HG03565 (cell line): ENCODE measurements around the gene SLC22A12.
"Not testable (repeated sequence)": the region's sequence is repeated elsewhere in the genome, so short reads cannot be mapped to it uniquely, and the experiment has no call there.

Source experiments
- ATAC-seq: cut with Tn5 transposase; IDR thresholded peaks from one replicate; pipeline ENCODE4 v1.9.1; 2021; ENCODE audit warnings: mild to moderate bottlenecking, moderate library complexity; ENCODE audit not compliant: unreplicated experiment

Gene SLC22A12

DNA sequence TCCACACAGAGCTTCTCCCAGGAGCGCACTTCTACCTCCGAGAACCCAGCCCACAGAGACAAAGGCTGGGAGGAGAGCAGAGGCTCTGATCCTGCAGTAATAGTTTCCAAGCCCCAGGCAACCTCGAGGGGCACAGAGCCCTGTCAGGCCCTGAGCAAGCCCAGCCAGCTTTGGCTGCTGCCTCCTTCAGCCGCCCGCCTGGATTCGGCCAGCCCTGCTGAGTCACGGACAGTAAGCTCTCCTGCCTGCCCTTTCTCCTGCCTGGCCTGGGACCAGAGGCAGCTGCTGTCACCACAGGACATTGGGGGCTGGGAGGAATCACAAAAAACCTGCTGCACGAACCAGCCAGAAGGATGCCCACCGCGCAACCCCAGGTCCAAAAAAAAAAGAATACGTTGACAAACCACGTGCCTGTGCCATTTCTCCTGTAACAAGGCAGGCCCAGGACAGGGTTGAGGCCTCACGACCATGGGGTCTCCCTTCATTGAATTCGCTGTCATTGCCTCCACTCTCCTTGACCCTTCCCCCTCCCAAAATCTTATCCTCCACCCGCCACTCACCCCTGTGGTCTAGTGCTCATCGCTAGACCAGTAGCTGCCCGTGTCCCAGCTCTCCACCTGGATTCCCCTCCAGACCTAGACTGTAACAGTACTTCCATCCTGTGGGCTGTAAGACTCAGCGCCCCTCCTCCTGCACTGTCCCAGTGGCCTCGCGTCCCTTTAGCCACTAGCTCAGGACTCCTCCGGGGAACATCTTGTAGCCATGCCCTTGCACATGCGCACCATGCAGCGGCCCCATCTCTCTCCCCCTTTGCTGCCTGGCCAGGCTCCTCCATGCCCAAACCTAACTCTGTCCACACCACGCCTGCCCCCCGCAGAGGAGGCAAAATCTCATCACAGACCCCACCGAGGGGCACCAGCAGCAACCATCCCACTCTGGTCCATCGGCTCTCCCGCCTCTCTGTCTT lies 7.4 kb upstream of the SLC22A12 start:
- no peak for ATAC-seq

DNA sequence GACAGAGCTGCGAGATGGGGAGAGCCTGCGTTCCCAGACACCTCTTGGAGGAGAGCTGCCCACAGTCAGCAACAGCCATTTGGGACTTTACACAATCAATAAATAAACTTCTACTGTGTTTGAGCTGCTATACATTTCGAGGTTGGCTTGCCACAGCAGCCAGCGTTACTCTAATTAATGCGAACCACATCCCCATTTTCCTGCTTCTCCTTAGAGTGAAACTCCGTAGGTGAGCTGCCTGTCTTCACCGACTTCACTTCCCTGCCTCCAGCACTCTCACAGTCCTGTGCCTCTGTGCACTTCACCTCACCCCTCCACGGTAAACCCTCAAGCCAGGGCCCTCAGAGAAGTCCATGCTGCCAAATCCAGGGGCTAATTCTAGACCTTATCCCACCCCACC lies 5.9 kb upstream of the SLC22A12 start:
- ATAC-seq: no peak

DNA sequence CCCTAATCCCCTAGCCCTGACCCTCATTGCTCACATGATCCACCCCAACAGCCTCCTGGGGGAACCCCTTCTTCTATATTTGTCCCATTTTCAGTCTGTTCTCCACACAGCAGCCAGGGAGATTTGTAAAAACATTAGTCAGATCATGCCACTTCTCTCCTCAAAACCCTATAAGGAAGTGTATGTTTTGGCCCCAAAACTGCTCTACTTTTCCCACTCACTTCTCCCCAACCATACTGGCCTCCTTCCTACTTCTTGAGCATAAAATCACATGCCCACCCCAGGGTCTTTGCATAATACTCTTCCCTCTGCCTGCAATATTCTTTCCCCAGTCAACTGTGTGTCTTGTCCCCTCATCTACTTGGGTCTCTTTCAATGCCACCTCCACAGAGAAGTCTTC lies 4.7 kb upstream of the SLC22A12 start:
- no peak for ATAC-seq

DNA sequence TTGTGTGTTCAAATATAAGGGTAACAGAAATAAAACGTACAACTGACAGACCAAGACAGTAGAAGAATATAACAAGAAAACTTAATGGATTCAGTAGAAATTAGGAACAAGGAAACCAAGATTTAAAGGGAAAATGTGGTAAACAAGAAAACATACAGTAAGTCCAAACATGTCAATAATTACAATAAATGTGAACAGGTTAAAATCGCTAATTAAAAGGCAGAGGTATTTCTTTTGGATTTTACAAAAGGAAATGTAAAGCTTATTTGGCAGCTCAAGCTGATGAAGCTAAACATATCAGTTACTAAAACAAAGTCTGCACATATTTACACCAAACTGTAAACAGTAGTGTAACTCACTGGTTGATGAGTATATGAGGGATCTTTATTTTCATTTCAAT lies 2.3 kb upstream of the SLC22A12 start:
- no peak for ATAC-seq

DNA sequence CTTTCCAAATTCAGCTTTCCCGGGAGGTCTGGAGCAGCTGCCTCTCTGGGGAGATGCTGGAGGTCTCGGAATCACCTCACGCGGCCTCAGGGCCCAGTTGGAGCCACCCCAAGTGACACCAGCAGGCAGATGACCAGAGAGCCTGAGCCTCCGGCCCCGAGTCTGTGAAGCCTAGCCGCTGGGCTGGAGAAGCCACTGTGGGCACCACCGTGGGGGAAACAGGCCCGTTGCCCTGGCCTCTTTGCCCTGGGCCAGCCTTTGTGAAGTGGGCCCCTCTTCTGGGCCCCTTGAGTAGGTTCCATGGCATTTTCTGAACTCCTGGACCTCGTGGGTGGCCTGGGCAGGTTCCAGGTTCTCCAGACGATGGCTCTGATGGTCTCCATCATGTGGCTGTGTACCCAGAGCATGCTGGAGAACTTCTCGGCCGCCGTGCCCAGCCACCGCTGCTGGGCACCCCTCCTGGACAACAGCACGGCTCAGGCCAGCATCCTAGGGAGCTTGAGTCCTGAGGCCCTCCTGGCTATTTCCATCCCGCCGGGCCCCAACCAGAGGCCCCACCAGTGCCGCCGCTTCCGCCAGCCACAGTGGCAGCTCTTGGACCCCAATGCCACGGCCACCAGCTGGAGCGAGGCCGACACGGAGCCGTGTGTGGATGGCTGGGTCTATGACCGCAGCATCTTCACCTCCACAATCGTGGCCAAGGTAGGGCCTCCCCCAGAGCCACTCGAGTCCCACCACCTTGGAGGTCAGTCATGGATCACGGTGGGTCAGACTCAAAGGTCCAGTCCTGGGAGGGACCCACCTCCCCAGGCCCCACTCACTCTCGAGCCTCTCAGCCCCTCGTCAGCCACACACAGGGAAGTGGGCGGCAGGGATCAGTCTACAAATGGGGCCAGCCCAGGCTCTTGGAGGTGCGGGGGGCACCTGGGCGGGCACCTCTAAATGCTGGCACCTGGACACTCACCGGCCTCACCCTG lies 525 bp downstream of the SLC22A12 start:
- no peak for ATAC-seq

DNA sequence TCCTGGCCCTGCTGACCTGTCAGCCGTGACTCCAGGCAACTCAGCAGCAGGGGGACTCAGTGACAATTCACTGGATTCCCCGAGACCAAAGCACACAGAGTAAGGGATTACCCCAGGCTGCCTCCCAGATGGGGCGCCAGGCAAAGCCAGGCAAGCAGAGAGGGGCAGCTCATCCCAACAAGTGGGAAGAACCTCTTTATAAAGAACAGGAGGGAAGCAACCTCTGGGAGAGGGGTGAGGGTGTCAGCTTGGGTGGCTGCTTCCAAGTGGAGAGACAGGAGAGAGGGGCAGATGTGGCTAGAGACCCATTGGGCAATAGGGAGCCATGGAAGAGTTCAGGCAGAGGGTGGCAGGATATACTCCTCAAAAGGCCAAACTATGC lies 1.2 kb downstream of the SLC22A12 start:
- ATAC-seq: no peak

DNA sequence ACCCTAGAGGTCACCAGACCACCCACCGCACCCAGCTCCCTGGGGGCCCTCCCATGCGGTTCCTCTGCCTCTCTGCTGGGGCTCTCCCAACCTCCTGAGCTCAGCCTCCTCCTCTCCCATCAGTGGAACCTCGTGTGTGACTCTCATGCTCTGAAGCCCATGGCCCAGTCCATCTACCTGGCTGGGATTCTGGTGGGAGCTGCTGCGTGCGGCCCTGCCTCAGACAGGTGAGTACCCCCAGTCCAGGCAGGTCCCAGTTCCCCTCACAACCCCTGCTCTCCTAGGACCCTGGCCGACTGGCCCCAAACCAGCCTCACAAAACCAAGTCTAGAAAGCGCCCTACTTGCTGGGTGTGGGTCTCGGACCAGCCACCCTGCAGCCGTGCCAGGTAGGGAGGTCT lies 1.6 kb downstream of the SLC22A12 start:
- no peak for ATAC-seq

DNA sequence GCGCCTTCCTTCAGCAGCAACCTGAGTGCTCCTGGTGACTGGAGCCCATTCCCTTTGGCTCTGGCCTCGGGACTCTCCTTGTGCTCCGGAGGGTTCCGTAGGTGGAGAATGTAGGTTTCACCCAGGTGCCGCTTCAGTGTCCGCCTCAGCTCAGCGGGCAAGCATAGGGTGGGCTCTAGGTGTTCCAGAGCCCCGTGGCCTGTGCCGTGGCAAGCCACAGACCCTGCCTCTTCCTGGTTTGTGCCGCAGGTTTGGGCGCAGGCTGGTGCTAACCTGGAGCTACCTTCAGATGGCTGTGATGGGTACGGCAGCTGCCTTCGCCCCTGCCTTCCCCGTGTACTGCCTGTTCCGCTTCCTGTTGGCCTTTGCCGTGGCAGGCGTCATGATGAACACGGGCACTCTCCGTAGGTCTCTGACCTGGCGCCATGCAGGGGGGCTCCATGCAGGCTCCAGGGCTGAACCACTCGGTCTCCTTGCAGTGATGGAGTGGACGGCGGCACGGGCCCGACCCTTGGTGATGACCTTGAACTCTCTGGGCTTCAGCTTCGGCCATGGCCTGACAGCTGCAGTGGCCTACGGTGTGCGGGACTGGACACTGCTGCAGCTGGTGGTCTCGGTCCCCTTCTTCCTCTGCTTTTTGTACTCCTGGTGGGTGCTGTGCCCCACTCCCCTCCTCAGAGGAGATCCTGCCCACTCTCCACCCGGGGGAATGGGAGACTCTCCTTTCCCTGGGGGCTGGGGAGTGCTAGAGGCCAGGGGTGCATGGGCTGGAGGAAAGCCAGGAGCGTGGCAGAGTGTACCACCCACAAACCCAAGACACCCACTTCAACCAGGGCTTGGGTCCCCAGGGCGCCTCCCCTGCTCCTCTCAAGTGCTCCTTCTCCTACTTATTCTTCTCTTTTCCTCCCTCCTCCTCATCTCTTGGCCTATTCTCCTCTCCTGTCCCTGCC lies 2.4 kb downstream of the SLC22A12 start:
- no peak for ATAC-seq

DNA sequence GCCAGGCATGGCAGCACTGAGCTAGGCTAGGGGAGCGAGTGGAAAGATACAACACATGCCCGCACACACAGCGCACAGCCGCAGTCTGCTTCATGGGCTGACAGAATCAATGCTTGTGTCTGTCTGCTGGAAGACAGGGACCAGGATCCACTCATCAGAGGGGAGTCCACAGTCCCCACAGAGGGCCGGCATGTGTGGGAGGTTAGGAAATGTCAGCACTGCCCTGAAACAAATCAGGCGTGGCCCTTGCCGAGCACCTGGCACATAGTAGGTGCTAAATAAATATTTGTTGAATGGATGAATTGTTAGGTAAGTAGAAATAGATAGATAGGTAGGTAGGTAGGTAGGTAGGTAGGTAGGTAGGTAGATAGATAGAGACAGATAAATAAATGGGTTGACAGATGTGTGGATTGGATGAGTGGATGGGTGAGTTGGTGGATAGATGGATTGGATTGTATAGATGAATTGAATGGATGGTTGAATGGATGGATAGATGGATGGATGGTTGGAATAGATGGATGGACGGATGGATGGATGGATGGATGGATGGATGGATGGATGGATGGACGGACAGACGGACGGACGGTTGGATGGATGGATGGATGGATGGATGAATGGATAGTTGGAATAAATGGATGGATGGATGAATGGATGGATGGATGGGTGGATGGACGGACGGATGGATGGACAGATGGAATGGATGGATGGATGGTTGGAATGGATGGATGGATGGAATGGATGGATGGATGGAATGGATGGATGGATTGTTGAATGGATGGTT lies 3.3 kb downstream of the SLC22A12 start:
- ATAC-seq: no peak

DNA sequence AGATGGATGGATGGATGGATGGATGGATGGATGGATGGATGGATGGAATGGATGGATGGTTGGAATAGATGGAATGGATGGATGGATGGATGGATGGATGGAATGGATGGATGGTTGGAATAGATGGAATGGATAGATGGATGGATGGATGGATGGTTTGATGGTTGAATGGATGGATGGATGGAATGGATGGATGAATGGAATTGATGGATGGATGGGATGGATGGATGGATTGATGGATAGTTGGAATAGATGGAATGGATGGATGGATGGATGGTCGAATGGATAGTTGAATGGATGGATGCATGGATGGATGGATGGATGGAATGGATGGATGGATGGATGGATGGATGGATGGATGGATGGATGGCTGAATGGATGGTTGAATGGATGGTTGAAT lies 4.9 kb downstream of the SLC22A12 start:
- not testable (repeated sequence) for ATAC-seq

DNA sequence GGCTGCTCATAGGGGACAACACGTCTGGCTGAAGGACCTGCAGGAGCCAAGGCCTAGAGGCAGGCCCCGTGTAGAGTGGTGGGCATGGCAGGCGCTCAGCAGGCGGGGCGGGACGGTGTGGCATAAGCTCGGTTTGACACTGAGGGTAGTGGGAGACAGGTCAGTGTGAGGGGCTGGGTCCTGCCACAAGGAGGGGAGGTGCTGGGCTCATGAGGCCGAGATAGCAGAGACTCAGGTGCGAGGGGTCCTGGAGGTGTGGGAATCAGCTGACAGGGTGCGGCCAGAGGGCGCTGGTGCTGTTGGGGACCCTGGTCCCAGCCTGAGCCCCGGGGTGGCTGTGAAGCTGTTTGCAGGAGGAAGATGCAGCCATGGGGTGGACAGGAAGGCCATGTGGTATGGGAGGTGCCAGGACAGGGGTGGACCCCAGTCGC lies 6.7 kb downstream of the SLC22A12 start:
- no peak for ATAC-seq

DNA sequence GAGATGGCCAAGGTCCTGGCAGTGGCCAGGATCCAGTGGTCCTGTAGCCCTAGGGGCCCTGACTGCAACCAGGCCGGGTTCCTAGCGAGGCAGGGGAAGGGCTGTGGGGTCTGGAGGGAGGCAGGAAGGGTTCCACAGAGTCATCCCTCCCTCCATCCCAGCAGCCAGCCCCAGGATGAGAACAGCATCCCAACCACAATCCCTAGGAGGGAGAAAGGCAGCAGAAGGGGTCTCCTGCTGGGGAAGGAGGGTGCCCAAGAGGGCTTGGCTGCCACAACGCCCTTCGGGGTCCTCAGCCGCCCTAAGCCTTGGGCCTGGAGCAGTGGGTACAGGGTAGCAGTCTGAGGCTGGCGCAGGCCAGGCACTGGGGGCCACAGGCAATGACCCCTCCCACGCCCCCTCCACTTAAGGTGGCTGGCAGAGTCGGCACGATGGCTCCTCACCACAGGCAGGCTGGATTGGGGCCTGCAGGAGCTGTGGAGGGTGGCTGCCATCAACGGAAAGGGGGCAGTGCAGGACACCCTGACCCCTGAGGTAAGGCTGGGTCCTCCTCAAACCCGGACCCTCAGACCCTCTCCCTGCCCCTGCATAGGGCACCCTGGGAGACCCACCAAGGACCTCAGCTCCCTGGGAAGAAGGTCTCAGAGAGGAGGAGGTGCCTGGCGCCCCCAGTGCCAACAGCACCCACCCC lies 7.2 kb downstream of the SLC22A12 start:
- no peak for ATAC-seq

DNA sequence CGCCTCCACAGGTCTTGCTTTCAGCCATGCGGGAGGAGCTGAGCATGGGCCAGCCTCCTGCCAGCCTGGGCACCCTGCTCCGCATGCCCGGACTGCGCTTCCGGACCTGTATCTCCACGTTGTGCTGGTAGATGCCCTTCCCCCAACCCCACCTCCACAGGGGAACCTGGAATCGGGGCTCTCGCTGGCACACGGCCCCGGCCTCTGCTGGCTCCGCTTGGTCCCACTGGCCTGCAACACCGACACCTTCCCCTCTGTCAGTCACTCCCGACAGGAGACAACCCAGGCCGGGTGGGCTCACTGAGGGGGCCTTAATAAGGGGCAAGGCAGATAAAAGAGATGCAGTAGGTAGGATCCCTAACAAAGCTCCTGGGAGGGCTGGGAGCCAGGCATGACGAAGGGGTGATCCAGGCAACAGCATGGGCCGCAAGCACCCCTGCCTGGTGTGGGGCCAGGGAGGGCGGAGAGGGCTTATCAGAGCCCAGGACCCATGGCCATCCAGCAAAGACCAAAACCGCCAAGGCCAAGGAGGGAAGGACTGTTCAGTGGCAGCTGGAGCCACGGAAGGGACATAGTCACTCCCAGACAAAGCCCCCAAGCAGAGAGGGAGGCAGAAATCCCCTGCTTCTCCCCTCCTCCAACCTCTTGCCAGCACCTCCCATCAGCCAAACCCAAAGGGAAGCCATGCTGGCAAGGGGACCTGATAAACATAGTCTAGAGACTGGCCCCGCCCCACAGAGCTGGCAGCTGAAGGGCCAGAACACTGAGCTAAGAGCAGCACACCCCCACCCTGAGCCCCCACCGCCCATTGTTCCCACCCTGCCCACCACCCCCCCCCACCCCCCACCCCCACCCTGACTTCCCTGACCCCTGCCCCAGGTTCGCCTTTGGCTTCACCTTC lies 8.0 kb downstream of the SLC22A12 start:
- no peak for ATAC-seq

DNA sequence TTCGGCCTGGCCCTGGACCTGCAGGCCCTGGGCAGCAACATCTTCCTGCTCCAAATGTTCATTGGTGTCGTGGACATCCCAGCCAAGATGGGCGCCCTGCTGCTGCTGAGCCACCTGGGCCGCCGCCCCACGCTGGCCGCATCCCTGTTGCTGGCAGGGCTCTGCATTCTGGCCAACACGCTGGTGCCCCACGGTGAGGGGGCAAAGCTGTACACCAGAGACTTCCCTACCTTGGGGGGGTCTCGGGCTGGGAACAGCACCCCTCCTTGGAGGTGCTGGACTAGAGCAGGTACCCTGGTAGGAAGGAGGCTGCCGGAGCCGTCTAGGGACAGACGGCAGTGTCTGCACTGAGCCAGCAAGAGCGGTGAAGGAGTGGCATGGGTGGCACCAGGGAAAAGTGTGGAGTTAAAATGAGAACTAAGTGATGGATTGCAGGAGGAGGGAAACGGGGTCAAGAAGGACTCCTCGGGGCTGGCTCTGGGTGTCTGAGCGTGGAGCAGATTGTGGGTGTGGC lies 8.7 kb downstream of the SLC22A12 start:
- no peak for ATAC-seq

DNA sequence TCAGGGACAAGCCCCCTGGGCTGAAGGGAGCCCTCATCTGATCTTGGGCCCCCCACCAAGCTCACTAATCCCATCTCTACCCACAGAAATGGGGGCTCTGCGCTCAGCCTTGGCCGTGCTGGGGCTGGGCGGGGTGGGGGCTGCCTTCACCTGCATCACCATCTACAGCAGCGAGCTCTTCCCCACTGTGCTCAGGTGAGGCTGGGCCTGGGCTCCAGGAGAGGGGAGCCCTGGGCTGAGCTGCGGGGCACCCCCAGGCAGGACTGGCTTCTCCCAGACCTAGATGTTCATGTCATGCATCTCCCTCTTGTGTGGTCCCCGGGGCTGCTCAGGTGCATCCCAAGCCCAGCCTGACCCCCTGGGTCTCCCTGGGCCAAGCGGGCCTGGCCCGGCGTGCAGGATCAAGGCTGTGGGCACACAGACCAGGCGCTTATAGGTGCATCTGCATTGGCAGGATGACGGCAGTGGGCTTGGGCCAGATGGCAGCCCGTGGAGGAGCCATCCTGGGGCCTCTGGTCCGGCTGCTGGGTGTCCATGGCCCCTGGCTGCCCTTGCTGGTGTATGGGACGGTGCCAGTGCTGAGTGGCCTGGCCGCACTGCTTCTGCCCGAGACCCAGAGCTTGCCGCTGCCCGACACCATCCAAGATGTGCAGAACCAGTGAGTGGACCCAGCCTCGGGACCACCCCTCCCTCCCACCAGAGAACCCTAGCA lies 9.4 kb downstream of the SLC22A12 start:
- ATAC-seq: no peak

DNA sequence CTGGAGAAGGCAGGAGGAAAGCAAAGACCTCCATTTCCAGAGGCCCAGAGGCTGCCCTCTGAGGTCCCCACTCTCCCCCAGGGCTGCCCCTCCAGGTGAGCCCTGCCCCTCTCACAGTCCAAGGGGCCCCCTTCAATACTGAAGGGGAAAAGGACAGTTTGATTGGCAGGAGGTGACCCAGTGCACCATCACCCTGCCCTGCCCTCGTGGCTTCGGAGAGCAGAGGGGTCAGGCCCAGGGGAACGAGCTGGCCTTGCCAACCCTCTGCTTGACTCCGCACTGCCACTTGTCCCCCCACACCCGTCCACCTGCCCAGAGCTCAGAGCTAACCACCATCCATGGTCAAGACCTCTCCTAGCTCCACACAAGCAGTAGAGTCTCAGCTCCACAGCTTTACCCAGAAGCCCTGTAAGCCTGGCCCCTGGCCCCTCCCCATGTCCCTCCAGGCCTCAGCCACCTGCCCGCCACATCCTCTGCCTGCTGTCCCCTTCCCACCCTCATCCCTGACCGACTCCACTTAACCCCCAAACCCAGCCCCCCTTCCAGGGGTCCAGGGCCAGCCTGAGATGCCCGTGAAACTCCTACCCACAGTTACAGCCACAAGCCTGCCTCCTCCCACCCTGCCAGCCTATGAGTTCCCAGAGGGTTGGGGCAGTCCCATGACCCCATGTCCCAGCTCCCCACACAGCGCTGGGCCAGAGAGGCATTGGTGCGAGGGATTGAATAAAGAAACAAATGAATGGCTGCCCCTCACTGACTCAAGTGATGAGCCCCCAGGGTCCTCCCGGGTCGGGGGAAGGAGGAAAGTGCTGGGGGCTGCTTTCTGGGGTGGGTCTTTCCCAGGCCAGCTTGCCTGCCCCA lies 10.8 kb downstream of the SLC22A12 start:
- no peak for ATAC-seq
